Measurements from ENCODE around the gene BRD4.

The BRD4 gene

GRCh38 chr19:15294561-15294990, 37.8 kb downstream of the BRD4 start:
- DNase-seq (ENCODE audit: low spot score) = no peak
- TF ChIP-seq, protein P1, sequence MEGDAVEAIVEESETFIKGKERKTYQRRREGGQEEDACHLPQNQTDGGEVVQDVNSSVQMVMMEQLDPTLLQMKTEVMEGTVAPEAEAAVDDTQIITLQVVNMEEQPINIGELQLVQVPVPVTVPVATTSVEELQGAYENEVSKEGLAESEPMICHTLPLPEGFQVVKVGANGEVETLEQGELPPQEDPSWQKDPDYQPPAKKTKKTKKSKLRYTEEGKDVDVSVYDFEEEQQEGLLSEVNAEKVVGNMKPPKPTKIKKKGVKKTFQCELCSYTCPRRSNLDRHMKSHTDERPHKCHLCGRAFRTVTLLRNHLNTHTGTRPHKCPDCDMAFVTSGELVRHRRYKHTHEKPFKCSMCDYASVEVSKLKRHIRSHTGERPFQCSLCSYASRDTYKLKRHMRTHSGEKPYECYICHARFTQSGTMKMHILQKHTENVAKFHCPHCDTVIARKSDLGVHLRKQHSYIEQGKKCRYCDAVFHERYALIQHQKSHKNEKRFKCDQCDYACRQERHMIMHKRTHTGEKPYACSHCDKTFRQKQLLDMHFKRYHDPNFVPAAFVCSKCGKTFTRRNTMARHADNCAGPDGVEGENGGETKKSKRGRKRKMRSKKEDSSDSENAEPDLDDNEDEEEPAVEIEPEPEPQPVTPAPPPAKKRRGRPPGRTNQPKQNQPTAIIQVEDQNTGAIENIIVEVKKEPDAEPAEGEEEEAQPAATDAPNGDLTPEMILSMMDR (IDR thresholded peaks at IDR 0.05; ENCODE audit: borderline replicate concordance, control extremely low read depth, extremely low read depth, insufficient read depth, missing control alignments) = no peak
- in situ Hi-C loops (cut with MboI; ENCODE audit: low sequenced_read_pairs, unreplicated experiment) = no loop called here

DNA sequence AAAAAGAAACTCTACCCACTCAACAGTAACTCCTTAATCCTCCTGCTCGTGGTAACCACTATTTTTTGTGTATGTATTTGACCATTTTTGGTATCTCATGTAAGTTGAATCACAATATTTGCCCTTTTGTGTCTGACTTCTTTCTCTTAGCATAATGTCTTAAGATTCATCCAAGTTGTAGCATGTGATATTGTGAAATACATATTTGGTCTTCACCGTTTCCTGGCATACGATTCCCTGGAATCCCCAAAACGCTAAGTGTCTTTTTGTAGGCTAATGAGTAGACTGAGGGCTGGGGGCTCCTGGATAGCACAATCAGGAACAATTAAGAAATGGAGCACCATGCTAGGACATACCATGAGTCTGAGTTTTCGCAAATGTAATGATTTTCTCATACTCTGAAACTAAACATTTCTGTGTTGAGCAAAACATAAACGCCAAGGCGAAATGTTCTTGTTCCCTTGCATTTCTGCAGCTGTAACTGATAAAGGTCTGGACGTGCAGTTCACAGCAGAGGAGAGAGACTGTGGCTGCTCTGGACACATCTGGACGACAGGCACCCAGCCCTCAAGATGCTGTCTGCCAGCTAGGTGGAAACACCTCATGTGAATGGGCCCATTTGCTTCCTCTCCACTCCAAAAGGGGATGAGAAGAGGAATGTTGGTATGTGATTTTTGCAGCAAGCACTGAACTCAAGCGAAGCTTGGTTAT, 38.4 kb downstream of the BRD4 start:
- in situ Hi-C loops (cut with MboI; ENCODE audit: low sequenced_read_pairs, unreplicated experiment) = no loop called here
- TF ChIP-seq, protein P1 (IDR thresholded peaks at IDR 0.05; ENCODE audit: borderline replicate concordance, control extremely low read depth, extremely low read depth, insufficient read depth, missing control alignments) = no peak
- DNase-seq (ENCODE audit: low spot score) = no peak

DNA sequence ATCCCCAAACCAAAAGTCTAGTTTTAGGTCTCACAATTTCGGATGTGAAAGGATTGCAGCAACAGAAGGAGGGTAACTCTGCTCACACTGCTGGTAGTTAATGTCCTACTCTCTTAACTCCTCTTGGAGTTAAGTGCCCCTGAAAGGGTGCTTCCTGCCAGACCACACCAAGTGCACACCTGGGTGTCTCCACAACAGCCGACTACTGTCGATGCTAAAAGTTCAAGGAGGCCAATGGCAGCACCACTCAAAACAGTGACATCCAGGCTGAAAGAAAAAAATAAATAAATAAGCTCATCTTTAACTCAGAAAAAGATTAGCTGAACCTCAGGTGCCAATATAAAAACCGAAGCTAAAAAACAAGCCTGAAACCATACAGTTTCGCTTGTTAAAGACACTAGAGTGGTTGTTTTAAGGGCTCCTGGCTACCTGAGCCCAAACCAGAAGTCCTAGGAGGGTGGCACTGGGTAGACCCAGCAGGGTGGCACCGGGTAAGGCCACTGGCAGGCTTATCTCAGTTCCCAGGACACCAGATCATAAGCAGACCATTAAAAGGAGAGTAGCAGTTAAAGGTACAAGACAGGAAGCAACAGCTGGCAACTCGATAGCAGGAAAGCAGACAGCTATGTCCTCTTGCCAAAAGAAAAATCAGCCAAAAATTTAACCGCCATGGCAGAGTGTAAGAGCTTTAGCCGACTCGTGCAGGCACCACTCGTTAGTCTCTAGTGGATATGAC, 39.3 kb downstream of the BRD4 start:
- TF ChIP-seq, protein P1 (IDR thresholded peaks at IDR 0.05; ENCODE audit: borderline replicate concordance, control extremely low read depth, extremely low read depth, insufficient read depth, missing control alignments) = no peak
- in situ Hi-C loops (cut with MboI; ENCODE audit: low sequenced_read_pairs, unreplicated experiment) = no loop called here
- DNase-seq (ENCODE audit: low spot score) = no peak

DNA sequence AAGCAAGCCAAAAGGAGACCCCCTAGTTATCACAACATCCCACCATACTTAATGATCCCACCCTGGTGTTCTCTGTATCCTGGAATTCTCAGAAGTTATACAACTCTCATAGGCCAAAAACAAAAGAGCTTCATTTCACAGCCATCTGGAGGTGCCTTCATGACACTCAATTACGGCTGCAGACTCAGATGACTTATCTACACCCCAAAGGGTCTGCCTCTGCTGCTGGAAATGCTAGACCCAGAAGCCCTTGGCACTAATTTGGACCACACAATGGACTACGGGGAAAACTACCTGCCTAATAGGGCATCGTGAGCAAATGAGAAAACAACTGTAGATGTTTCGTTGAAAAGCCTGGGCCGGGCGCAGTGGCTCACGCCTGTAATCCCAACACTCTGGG, 40.2 kb downstream of the BRD4 start:
- TF ChIP-seq, protein P1 (IDR thresholded peaks at IDR 0.05; ENCODE audit: borderline replicate concordance, control extremely low read depth, extremely low read depth, insufficient read depth, missing control alignments) = no peak
- no peak for DNase-seq (ENCODE audit: low spot score)
- in situ Hi-C loops (cut with MboI; ENCODE audit: low sequenced_read_pairs, unreplicated experiment) = no loop called here

- TF ChIP-seq, protein P1 (IDR thresholded peaks at IDR 0.05; ENCODE audit: borderline replicate concordance, control extremely low read depth, extremely low read depth, insufficient read depth, missing control alignments) = no peak
- in situ Hi-C loops (cut with MboI; ENCODE audit: low sequenced_read_pairs, unreplicated experiment) = no loop called here
- no peak for DNase-seq (ENCODE audit: low spot score)
These were observed 40.8 kb downstream of the BRD4 start for GRCh38 chr19:15291548-15292021.

- DNase-seq (ENCODE audit: low spot score) = no peak
- TF ChIP-seq, protein P1 (IDR thresholded peaks at IDR 0.05; ENCODE audit: borderline replicate concordance, control extremely low read depth, extremely low read depth, insufficient read depth, missing control alignments) = no peak
- in situ Hi-C loops (cut with MboI; ENCODE audit: low sequenced_read_pairs, unreplicated experiment) = no loop called here
These were observed 41.2 kb downstream of the BRD4 start for GRCh38 chr19:15291089-15291488.

Data from GM13976 (cell line).